Measurements from ENCODE around the gene TARS3. TPM values are rescaled to one million over a fixed set of nuclear protein-coding genes. Genes with fewer than 3 reads are reported as not detected.

The TARS3 gene
- total RNA-seq, 4 donors from 2014 or later: 16.7 to 26.6 (median 23.5) TPM

DNA sequence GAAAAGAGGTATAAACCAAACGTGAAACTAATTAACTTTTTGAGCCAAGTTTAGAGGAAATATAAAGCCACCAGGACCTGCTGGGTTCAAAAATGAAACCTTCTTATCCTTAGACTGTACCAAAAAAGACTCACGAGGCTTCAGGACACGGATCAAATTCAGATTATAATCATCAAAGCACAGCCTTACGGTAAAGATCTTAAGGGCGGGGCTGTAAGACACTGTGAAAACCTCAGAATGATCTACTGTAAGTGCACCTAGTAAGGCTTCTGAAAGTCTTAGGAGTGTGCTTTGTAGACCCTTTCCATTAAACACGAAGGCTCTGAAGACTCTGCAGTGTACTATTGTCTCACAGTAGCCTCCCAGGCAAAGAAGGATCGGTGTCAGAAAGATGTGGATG is 26.8 kb downstream of the TARS3 start:
- peak; percentile 7 for DNase-seq (ENCODE audit: extremely low spot score)
- Histone ChIP-seq H3K9me3 (no peaks in the 10 kb centered on the region), H3K27ac (replicated peaks in 1 of 4) (no peak overlapping the region), H3K4me1 (no peaks in the 10 kb centered on the region), H3K4me3 (no peak overlapping the region), H3K27me3 (no peaks in the 10 kb centered on the region), H3K36me3 (peaks cover 54 to 100% (median 90%) of the 10 kb centered on the region in 4 donors)
- 93% methylated on average over 7 of the region's 7 CpGs for WGBS
- intact Hi-C loops (cut with DNase I): no loop called here
- no peak for TF ChIP-seq EP300 (IDR thresholded peaks at IDR 0.05)
- TF ChIP-seq POLR2A (IDR thresholded peaks at IDR 0.05; ENCODE audit: low read depth): no peak
- no peak for TF ChIP-seq POLR2AphosphoS5 (IDR thresholded peaks at IDR 0.05)

DNA sequence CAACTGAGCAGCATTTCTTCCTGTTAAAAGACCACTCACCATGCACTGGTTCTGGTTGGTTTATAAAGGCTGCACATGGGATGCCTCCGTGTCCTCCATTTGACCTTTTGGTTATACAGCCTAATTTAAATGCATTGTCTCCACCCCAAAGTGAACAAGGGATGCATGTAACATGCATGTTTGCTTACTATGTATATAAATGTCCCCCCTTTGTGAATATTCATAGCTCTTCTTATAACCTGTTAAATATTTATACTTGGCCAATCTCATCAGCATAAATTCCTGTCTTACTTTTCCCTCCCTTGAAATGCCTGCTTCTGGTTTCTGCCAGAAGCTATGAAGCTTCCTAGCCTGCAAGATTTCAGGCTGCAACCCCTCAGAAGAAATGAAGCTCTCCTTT is 27.4 kb downstream of the TARS3 start:
- intact Hi-C loops (cut with DNase I): no loop called here

DNA sequence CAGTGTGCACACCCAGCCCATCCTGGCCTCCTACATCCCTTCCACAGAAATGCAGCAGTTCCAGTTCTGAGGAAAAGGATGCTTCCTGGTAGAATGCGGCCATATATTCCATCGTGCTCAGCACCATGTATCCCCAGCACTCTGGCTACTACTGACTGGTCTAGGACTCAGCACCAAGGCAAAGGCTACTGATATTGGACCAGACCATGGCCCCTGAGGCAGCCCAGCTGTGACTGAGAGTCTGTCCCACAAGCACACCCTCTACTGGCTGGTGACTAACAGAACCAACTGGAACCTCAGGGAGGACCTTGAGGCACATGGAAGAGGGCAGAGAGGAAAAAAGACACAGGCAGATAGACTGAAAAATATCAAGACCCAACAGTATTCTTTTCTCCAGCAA is 30.0 kb downstream of the TARS3 start:
- no peak overlapping the region for H3K4me3 ChIP-seq
- no peaks in the 10 kb centered on the region for H3K27me3 ChIP-seq
- H3K4me1 ChIP-seq: no peaks in the 10 kb centered on the region
- no peak overlapping the region for H3K27ac ChIP-seq (replicated peaks in 1 of 4)
- WGBS: 93% methylated on average over 2 of the region's 2 CpGs
- intact Hi-C loops (cut with DNase I): no loop called here
- H3K36me3 ChIP-seq: peaks cover 22 to 93% (median 65%) of the 10 kb centered on the region in 4 donors
- H3K9me3 ChIP-seq: no peaks in the 10 kb centered on the region
- TF ChIP-seq POLR2A (IDR thresholded peaks at IDR 0.05; ENCODE audit: low read depth) (no peak), POLR2AphosphoS5 (IDR thresholded peaks at IDR 0.05) (no peak), EP300 (IDR thresholded peaks at IDR 0.05) (no peak)
- TF ChIP-seq, protein P1, sequence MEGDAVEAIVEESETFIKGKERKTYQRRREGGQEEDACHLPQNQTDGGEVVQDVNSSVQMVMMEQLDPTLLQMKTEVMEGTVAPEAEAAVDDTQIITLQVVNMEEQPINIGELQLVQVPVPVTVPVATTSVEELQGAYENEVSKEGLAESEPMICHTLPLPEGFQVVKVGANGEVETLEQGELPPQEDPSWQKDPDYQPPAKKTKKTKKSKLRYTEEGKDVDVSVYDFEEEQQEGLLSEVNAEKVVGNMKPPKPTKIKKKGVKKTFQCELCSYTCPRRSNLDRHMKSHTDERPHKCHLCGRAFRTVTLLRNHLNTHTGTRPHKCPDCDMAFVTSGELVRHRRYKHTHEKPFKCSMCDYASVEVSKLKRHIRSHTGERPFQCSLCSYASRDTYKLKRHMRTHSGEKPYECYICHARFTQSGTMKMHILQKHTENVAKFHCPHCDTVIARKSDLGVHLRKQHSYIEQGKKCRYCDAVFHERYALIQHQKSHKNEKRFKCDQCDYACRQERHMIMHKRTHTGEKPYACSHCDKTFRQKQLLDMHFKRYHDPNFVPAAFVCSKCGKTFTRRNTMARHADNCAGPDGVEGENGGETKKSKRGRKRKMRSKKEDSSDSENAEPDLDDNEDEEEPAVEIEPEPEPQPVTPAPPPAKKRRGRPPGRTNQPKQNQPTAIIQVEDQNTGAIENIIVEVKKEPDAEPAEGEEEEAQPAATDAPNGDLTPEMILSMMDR (IDR thresholded peaks at IDR 0.05): no peak
- peak; percentile 91 for DNase-seq (ENCODE audit: extremely low spot score)

More for the DNA sequence above, 27.4 kb downstream of the TARS3 start:
- Histone ChIP-seq H3K4me3 (no peak overlapping the region), H3K9me3 (no peaks in the 10 kb centered on the region), H3K27ac (replicated peaks in 1 of 4) (no peak overlapping the region), H3K4me1 (no peaks in the 10 kb centered on the region), H3K27me3 (no peaks in the 10 kb centered on the region), H3K36me3 (peaks cover 48 to 99% (median 86%) of the 10 kb centered on the region in 4 donors)
- DNase-seq (ENCODE audit: extremely low spot score): no peak
- no peak for TF ChIP-seq EP300 (IDR thresholded peaks at IDR 0.05)
- no peak for TF ChIP-seq POLR2AphosphoS5 (IDR thresholded peaks at IDR 0.05)
- no peak for TF ChIP-seq POLR2A (IDR thresholded peaks at IDR 0.05; ENCODE audit: low read depth)
- TF ChIP-seq, protein P1 (IDR thresholded peaks at IDR 0.05): no peak
- WGBS: 96% methylated on average over 1 of the region's 1 CpG

DNA sequence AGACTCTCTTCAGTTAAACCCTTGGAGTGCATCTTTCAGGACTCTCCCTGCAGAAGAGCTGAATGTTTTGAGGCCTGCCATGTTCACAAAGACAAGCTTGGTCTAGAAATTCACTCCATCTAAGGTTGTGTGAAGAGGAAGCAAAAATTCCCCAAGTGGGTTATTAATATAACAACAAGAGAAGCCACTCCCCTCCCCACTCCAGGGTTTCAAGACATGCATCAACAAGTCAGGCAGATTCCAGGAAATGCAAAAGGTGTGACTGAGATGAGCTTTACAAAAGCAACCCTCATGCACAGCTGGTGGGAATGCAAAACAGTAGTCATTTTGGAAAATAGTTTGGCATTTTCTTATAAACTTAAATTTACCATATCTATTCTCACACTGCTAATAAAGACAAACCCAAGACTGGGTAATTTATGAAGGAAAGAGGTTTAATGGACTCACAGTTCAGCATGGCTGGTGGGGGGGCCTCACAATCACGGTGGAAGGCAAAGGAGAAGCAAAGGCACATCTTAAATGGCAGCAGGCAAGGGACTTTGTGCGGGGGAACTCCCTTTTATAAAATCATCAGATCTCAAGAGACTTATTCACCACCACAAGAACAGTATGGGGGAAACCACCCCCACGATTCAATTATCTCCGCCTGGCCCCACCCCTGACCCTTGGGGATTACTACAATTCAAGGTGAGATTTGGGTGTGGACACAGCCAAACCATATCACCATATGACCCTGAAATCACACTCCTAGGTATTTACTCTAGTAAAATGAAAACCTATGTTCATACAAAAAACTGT is 31.3 kb downstream of the TARS3 start:
- intact Hi-C loops (cut with DNase I): no loop called here
- H3K4me3 ChIP-seq: no peak overlapping the region
- peaks cover 19 to 81% (median 52%) of the 10 kb centered on the region in 4 donors for H3K36me3 ChIP-seq
- no peak overlapping the region for H3K27ac ChIP-seq (replicated peaks in 1 of 4)
- no peaks in the 10 kb centered on the region for H3K27me3 ChIP-seq
- no peaks in the 10 kb centered on the region for H3K9me3 ChIP-seq
- peak; percentile 50 for DNase-seq (ENCODE audit: extremely low spot score)
- WGBS: 92% methylated on average over 4 of the region's 4 CpGs
- TF ChIP-seq POLR2A (IDR thresholded peaks at IDR 0.05; ENCODE audit: low read depth) (no peak), EP300 (IDR thresholded peaks at IDR 0.05) (no peak)
- TF ChIP-seq, protein P1 (IDR thresholded peaks at IDR 0.05): no peak
- no peaks in the 10 kb centered on the region for H3K4me1 ChIP-seq

DNA sequence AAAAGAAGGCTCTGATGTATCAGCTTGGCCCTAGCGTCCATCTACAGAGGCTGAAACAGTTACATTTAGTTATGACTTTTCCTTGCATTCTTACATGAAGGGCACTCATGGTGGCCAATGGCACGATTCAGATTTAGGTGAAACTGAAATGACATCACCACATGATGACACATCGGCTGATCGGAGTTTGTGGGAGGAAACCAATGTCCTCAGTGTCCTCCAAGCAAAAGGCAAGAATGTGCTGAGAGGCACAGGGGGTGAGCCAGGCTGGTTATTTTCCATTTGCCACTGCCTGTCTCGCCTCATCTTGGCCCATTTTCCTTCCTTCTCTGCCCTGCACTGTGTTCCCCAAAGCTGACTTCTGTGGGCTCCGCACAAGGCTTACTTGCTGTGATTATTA is 34.4 kb downstream of the TARS3 start:
- Histone ChIP-seq H3K36me3 (peaks cover 18 to 76% (median 27%) of the 10 kb centered on the region in 4 donors), H3K4me1 (peaks cover 0 to 7% (median 0%) of the 10 kb centered on the region in 4 donors), H3K27ac (replicated peaks in 1 of 4) (no peak overlapping the region), H3K9me3 (no peaks in the 10 kb centered on the region), H3K4me3 (no peak overlapping the region), H3K27me3 (no peaks in the 10 kb centered on the region)
- WGBS: 94% methylated on average over 6 of the region's 6 CpGs
- intact Hi-C loops (cut with DNase I): no loop called here
- peak; percentile 66 for DNase-seq (ENCODE audit: extremely low spot score)
- TF ChIP-seq POLR2A (IDR thresholded peaks at IDR 0.05; ENCODE audit: low read depth) (no peak), POLR2AphosphoS5 (IDR thresholded peaks at IDR 0.05) (no peak)
- TF ChIP-seq, protein P1 (IDR thresholded peaks at IDR 0.05): no peak
